Liver (tissue), 9 donors: ENCODE measurements around the gene PREX1. TPM values are rescaled to one million over a fixed set of nuclear protein-coding genes. Genes with fewer than 3 reads are reported as not detected.

Source experiments
- DNase-seq: peaks from one replicate; pipeline ENCODE4 v3.0.0-alpha.2; 2017; ENCODE audit warnings: low spot score
- H3K27ac ChIP-seq, 2 donors: one replicate each; pipeline ENCODE4 v1.7.0; 2013; ENCODE audit warnings: inconsistent platforms in 2 of 2, low read length in 2 of 2, control low read depth in 1 of 2, low read depth in 1 of 2, mild to moderate bottlenecking in 1 of 2
- H3K27me3 ChIP-seq, 4 donors: one replicate each; pipeline versions ENCODE4 v1.6.1 to v1.7.0; 2013; ENCODE audit warnings: low read length in 3 of 4, inconsistent platforms in 1 of 4, mild to moderate bottlenecking in 1 of 4, moderate library complexity in 1 of 4; ENCODE audit not compliant: control insufficient read depth in 4 of 4, insufficient read depth in 4 of 4
- H3K36me3 ChIP-seq, 4 donors: one replicate each; pipeline versions ENCODE4 v1.6.1 to v1.7.0; 2013; ENCODE audit warnings: low read length in 3 of 4, mild to moderate bottlenecking in 3 of 4, low read depth in 1 of 4, moderate library complexity in 1 of 4; ENCODE audit not compliant: control insufficient read depth in 4 of 4, insufficient read depth in 3 of 4
- H3K4me1 ChIP-seq, 4 donors: one replicate each; pipeline versions ENCODE4 v1.6.1 to v1.7.0; 2013; ENCODE audit warnings: low read length in 3 of 4, mild to moderate bottlenecking in 3 of 4, moderate library complexity in 1 of 4; ENCODE audit not compliant: control insufficient read depth in 4 of 4, insufficient read depth in 4 of 4
- H3K4me3 ChIP-seq, 3 donors: one replicate each; pipeline versions ENCODE4 v1.6.1 to v1.7.0; 2013; ENCODE audit warnings: low read length in 3 of 3, control low read depth in 1 of 3, low read depth in 1 of 3, mild to moderate bottlenecking in 1 of 3
- H3K9ac ChIP-seq, 2 donors: one replicate each; pipeline ENCODE4 v1.7.0; 2013; ENCODE audit warnings: low read length in 2 of 2, mild to moderate bottlenecking in 2 of 2, moderate library complexity in 2 of 2, control low read depth in 1 of 2, low read depth in 1 of 2
- H3K9me3 ChIP-seq, 4 donors: one replicate each; pipeline versions ENCODE4 v1.6.1 to v1.7.0; 2013; ENCODE audit warnings: low read length in 3 of 4; ENCODE audit not compliant: control insufficient read depth in 4 of 4
- EGR1 ChIP-seq, 2 donors: IDR thresholded peaks; 2 replicates each; pipeline ENCODE4 v1.6.1; 2016 to 2018; ENCODE audit warnings: antibody characterized with exemption in 2 of 2, low read depth in 2 of 2
- FOXA1 ChIP-seq: IDR thresholded peaks from 2 replicates; pipeline ENCODE4 v1.6.1; 2016; ENCODE audit warnings: antibody characterized with exemption
- FOXA2 ChIP-seq: IDR thresholded peaks from 2 replicates; pipeline ENCODE4 v1.6.1; 2016; ENCODE audit warnings: antibody characterized with exemption
- GABPA ChIP-seq, 2 donors: IDR thresholded peaks in 1 of 2; conservative IDR thresholded peaks in 1 of 2; 2 replicates each; pipeline ENCODE4 v1.6.1; 2016; ENCODE audit warnings: antibody characterized with exemption in 2 of 2, mild to moderate bottlenecking in 1 of 2, moderate library complexity in 1 of 2
- HNF4A ChIP-seq, 2 donors: conservative IDR thresholded peaks; 2 replicates each; pipeline ENCODE4 v1.6.1; 2016; ENCODE audit warnings: antibody characterized with exemption in 2 of 2, mild to moderate bottlenecking in 2 of 2
- HNF4G ChIP-seq: IDR thresholded peaks from 2 replicates; pipeline ENCODE4 v1.6.1; 2016; ENCODE audit warnings: antibody characterized with exemption
- JUND ChIP-seq, 2 donors: IDR thresholded peaks; 2 replicates each; pipeline ENCODE4 v1.6.1; 2016; ENCODE audit warnings: antibody characterized with exemption in 2 of 2
- MAX ChIP-seq: IDR thresholded peaks from 2 replicates; pipeline ENCODE4 v1.6.1; 2016; ENCODE audit warnings: antibody characterized with exemption
- NR2F2 ChIP-seq: IDR thresholded peaks from 2 replicates; pipeline ENCODE4 v1.6.1; 2016; ENCODE audit warnings: antibody characterized with exemption
- RAD21 ChIP-seq, 2 donors: IDR thresholded peaks; 2 replicates each; pipeline ENCODE4 v1.6.1; 2016; ENCODE audit warnings: antibody characterized with exemption in 2 of 2, mild to moderate bottlenecking in 2 of 2
- REST ChIP-seq: IDR thresholded peaks from 2 replicates; pipeline ENCODE4 v1.6.1; 2016; ENCODE audit warnings: antibody characterized with exemption, mild to moderate bottlenecking
- RXRA ChIP-seq, 2 donors: IDR thresholded peaks; 2 replicates each; pipeline ENCODE4 v1.6.1; 2017 to 2018; ENCODE audit warnings: antibody characterized with exemption in 2 of 2, mild to moderate bottlenecking in 1 of 2
- SP1 ChIP-seq: IDR thresholded peaks from 2 replicates; pipeline ENCODE4 v1.6.1; 2018; ENCODE audit warnings: antibody characterized with exemption, mild to moderate bottlenecking
- YY1 ChIP-seq: IDR thresholded peaks from 2 replicates; pipeline ENCODE4 v1.6.1; 2016; ENCODE audit warnings: antibody characterized with exemption, mild to moderate bottlenecking
- WGBS: extraction: QIAGEN DNeasy Blood & Tissue Kit; methylation state at CpG from one replicate; pipeline ENCODE4 v1.1.7; 2013; 5-methylcytosine and 5-hydroxymethylcytosine counted together
- polyA plus RNA-seq, 2 donors: library from polyadenylated mRNA; stranded (reverse) in 1 of 2; unstranded in 1 of 2; fragments of 200-250 nt in 1 of 2; fragments of >200 nt in 1 of 2; fragmentation: Nextera tagmentation in 1 of 2; extraction: Ambion mirVana in 1 of 2; gene quantifications; one replicate each; pipeline versions ENCODE4 v1.2.1 to v1.2.3, GENCODE V29; 2013 to 2015
- total RNA-seq, 2 donors: library from RNA; depleted of rRNA; stranded (reverse); fragments of >200 nt; gene quantifications; one replicate each; pipeline ENCODE4 v1.2.3, GENCODE V29; 2014
- TF ChIP-seq, protein P1 (sequence below): IDR thresholded peaks from 2 replicates; pipeline ENCODE4 v1.6.1; 2016; ENCODE audit warnings: antibody characterized with exemption
- TF ChIP-seq, protein P2 (sequence below): fragments of 150-350 bp; IDR thresholded peaks from 2 replicates; pipeline ENCODE4 v1.5.1; 2017; ENCODE audit warnings: improper control_type of control experiment, low read depth, low read length; ENCODE audit not compliant: missing input control
- TF ChIP-seq, protein P3 (sequence below): IDR thresholded peaks from 2 replicates; pipeline ENCODE4 v1.6.1; 2016; ENCODE audit warnings: antibody characterized with exemption
- donor health status: healthy.
- donor health status: healthy.
- donor health status: healthy.
- donor health status: healthy.
- donor health status: healthy.

PREX1 gene
- total and polyA plus RNA-seq, 4 donors, result 2.2 to 18.0 (median 10.8) TPM

DNA sequence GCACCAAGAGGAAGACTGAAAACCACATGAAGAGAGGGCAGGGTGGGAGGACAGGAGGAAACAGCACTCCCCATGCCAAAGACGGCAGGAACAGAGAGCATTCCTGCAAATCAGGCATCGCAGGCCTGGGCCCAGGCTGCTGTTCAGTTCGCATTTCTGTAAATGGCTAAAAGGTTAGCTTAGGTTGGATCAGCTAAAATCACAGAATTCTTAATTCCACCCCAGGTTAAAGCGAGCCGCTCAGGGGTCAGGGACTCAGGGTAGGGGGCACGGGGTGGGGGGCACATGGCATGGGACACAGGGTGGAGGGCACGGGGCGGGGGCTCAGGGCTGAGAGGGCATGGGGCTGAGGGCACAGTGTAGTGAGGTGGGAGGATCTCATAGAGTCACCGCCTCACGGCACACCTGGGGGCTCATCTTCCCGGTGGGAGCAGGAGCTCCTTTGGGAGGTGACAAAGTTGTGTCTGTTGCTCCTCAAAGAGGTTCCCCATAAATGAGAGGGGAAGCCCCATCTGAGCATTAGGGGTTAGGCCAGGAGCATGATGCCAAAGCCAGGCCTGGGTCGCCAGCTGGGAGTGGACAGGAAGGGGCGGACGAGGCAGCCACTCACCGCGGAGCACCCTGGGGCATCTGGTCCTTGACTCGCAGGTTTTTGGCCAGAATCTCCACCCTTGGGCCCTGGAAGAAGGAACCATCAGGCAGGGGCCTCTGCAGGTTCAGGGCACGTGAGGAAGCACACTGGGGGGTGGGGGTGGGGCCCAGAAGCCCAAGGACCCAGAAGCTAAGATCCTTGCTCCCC lies 200.7 kb downstream of the PREX1 start:
- Histone ChIP-seq H3K9me3 (no peaks in the 10 kb centered on the region), H3K27me3 (no peaks in the 10 kb centered on the region), H3K4me1 (no peaks in the 10 kb centered on the region), H3K9ac (no peak overlapping the region), H3K36me3 (peaks cover 0 to 4% (median 2%) of the 10 kb centered on the region in 4 donors), H3K27ac (no peak overlapping the region), H3K4me3 (no peak overlapping the region)
- 91% methylated on average over 18 of the region's 18 CpGs for WGBS
- TF ChIP-seq, protein P1, sequence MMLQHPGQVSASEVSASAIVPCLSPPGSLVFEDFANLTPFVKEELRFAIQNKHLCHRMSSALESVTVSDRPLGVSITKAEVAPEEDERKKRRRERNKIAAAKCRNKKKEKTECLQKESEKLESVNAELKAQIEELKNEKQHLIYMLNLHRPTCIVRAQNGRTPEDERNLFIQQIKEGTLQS, result no peak
- no peak for TF ChIP-seq YY1
- TF ChIP-seq RAD21 (IDR thresholded peaks at IDR 0.05), result no peak
- TF ChIP-seq NR2F2, result no peak
- no peak for TF ChIP-seq JUND (IDR thresholded peaks at IDR 0.05)
- TF ChIP-seq SP1, result no peak
- TF ChIP-seq, protein P2, sequence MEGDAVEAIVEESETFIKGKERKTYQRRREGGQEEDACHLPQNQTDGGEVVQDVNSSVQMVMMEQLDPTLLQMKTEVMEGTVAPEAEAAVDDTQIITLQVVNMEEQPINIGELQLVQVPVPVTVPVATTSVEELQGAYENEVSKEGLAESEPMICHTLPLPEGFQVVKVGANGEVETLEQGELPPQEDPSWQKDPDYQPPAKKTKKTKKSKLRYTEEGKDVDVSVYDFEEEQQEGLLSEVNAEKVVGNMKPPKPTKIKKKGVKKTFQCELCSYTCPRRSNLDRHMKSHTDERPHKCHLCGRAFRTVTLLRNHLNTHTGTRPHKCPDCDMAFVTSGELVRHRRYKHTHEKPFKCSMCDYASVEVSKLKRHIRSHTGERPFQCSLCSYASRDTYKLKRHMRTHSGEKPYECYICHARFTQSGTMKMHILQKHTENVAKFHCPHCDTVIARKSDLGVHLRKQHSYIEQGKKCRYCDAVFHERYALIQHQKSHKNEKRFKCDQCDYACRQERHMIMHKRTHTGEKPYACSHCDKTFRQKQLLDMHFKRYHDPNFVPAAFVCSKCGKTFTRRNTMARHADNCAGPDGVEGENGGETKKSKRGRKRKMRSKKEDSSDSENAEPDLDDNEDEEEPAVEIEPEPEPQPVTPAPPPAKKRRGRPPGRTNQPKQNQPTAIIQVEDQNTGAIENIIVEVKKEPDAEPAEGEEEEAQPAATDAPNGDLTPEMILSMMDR, result no peak
- TF ChIP-seq EGR1 (IDR thresholded peaks at IDR 0.05; ENCODE audit: low read depth in 2 of 2), result no peak
- no peak for TF ChIP-seq HNF4A (conservative IDR thresholded peaks at IDR 0.05)
- no peak for DNase-seq

DNA sequence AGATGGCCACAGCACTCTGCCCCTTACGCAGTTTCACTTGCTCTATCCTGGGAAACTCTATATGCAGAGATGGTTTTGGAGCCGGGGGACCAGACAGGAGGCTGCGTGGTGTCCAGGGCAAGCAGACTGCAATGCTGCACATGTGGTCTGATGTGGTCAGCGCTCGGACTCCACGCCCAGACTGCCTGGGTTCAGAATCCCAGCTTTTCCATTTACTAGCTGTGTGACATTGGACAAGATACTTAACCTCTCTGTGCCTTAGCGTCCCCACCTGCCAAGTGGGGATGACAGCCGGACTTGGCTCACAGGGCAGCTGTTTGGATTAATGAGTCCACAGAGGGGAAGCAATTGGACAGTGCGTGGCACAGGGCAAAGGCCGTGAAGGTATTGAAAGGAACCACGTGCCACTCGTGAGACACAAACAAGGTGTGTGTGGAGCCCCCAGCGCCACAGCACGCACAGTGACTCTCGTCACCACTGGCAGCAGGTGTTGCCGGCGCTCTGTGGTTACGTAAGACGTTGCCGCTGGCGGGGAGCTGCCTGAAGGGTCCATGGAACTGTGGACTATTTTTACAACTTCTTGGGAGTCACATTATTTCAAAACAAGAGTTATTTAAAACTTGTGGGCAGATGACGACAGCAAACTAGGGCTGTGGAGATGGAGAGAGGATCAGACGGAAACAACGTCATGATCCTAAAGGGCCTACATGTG lies 201.4 kb downstream of the PREX1 start:
- DNase-seq, result no peak
- Histone ChIP-seq H3K36me3 (peaks cover 0 to 4% (median 2%) of the 10 kb centered on the region in 4 donors), H3K27me3 (no peaks in the 10 kb centered on the region), H3K4me3 (no peak overlapping the region), H3K9me3 (no peaks in the 10 kb centered on the region), H3K4me1 (no peaks in the 10 kb centered on the region), H3K9ac (no peak overlapping the region), H3K27ac (no peak overlapping the region)
- WGBS, result 61% methylated on average over 24 of the region's 24 CpGs
- TF ChIP-seq RXRA (IDR thresholded peaks at IDR 0.05) (no peak), NR2F2 (no peak), SP1 (no peak), EGR1 (IDR thresholded peaks at IDR 0.05; ENCODE audit: low read depth in 2 of 2) (no peak), HNF4A (conservative IDR thresholded peaks at IDR 0.05) (no peak), JUND (IDR thresholded peaks at IDR 0.05) (no peak), HNF4G (no peak), FOXA1 (no peak), FOXA2 (no peak), RAD21 (IDR thresholded peaks at IDR 0.05) (no peak), REST (no peak), MAX (no peak), GABPA (IDR thresholded peaks at IDR 0.05 in 1 of 2, conservative IDR thresholded peaks at IDR 0.05 in 1 of 2) (no peak), YY1 (no peak)
- TF ChIP-seq, protein P3, sequence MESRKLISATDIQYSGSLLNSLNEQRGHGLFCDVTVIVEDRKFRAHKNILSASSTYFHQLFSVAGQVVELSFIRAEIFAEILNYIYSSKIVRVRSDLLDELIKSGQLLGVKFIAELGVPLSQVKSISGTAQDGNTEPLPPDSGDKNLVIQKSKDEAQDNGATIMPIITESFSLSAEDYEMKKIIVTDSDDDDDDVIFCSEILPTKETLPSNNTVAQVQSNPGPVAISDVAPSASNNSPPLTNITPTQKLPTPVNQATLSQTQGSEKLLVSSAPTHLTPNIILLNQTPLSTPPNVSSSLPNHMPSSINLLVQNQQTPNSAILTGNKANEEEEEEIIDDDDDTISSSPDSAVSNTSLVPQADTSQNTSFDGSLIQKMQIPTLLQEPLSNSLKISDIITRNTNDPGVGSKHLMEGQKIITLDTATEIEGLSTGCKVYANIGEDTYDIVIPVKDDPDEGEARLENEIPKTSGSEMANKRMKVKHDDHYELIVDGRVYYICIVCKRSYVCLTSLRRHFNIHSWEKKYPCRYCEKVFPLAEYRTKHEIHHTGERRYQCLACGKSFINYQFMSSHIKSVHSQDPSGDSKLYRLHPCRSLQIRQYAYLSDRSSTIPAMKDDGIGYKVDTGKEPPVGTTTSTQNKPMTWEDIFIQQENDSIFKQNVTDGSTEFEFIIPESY, result no peak
- TF ChIP-seq, protein P1, result no peak
- TF ChIP-seq, protein P2, result no peak
